Measurements from ENCODE around the gene FLRT3. TPM values are rescaled to one million over a fixed set of nuclear protein-coding genes. Genes with fewer than 3 reads are reported as not detected.

Gene FLRT3
- total and polyA plus RNA-seq, 2 experiments from 2014 or later: 0.17 to 0.45 TPM

- no peak for TF ChIP-seq EZH2 (IDR thresholded peaks at IDR 0.05; ENCODE audit: low read depth, unreplicated experiment)
These were observed 38.1 kb upstream of the FLRT3 start (continued) for GRCh38 chr20:14375416-14375985.

- Histone ChIP-seq H3K27ac (ENCODE audit: low read depth) (no peak overlapping the region), H4K20me1 (replicated peaks; ENCODE audit: insufficient read depth) (no peaks in the 10 kb centered on the region), H3K9me2 (ENCODE audit: insufficient read depth) (no peaks in the 10 kb centered on the region), H3K4me2 (no peak overlapping the region), H3K27me3 (ENCODE audit: insufficient read depth) (no peaks in the 10 kb centered on the region), H3K36me3 (ENCODE audit: insufficient read depth) (no peaks in the 10 kb centered on the region), H3K4me3 (no peak overlapping the region), H3F3A (replicated peaks; ENCODE audit: low read depth) (no peaks in the 10 kb centered on the region), H2AFZ (no peak overlapping the region), H3K79me2 (replicated peaks; ENCODE audit: insufficient read depth) (no peaks in the 10 kb centered on the region), H3K4me1 (ENCODE audit: insufficient read depth) (peaks cover 19% of the 10 kb centered on the region)
- Mint-ChIP-seq H3K36me3 (ENCODE audit: low read depth) (no peaks in the 10 kb centered on the region), H3K27ac (no peak overlapping the region), H3K4me3 (no peak overlapping the region), H3K9me3 (no peaks in the 10 kb centered on the region), H3K27me3 (ENCODE audit: insufficient read depth, low read depth, poor library complexity) (no peaks in the 10 kb centered on the region), H3K4me1 (peaks cover 31% of the 10 kb centered on the region)
- DNase-seq (ENCODE audit: low spot score) (peak; percentile 42), ATAC-seq (no peak)
- TF ChIP-seq POLR2AphosphoS5 (IDR thresholded peaks at IDR 0.05; ENCODE audit: low read depth): no peak
- TF ChIP-seq ZNF331 (CRISPR knock-in tag; IDR thresholded peaks at IDR 0.05; ENCODE audit: low read depth): no peak
- no peak for TF ChIP-seq REST (IDR thresholded peaks at IDR 0.05; ENCODE audit: unreplicated experiment)
- TF ChIP-seq ZNF114 (CRISPR knock-in tag; IDR thresholded peaks at IDR 0.05): no peak
- no peak for TF ChIP-seq JUNB (IDR thresholded peaks at IDR 0.05; ENCODE audit: unreplicated experiment)
- TF ChIP-seq CREB1 (CRISPR knock-in tag; IDR thresholded peaks at IDR 0.05; ENCODE audit: low read depth): no peak
- TF ChIP-seq ZNF462 (CRISPR knock-in tag; IDR thresholded peaks at IDR 0.05): no peak
- TF ChIP-seq STAT1 (IDR thresholded peaks at IDR 0.05; ENCODE audit: unreplicated experiment): no peak
- TF ChIP-seq ETS1 (IDR thresholded peaks at IDR 0.05): no peak
These were observed 36.8 kb upstream of the FLRT3 start for GRCh38 chr20:14374196-14374595.
